ENCODE measurements around the gene OIT3. TPM values are rescaled to one million over a fixed set of nuclear protein-coding genes. Genes with fewer than 3 reads are reported as not detected.

The OIT3 gene
- total RNA-seq, 4 donors from 2014 or later: 0.16 to 1.2 (median 0.27) TPM; not detected in 1

- no peak overlapping the region for H3K4me3 ChIP-seq
- TF ChIP-seq CTCF (IDR thresholded peaks at IDR 0.05): no peak
- TF ChIP-seq EP300 (IDR thresholded peaks at IDR 0.05; ENCODE audit: low read depth): no peak
- TF ChIP-seq POLR2A (IDR thresholded peaks at IDR 0.05): no peak
- no peak for TF ChIP-seq POLR2AphosphoS5 (IDR thresholded peaks at IDR 0.05)
- intact Hi-C loops (cut with DNase I; ENCODE audit: low total_unique reads) (no loop called here), in situ Hi-C loops (cut with MboI; ENCODE audit: low pct_ligation_motif_present in 1 of 4, low pct_unique_long_range_greater_than_20kb in 1 of 4, low sequenced_read_pairs in 3 of 4) (no loop called here)
- H3K27ac ChIP-seq: no peak overlapping the region
- WGBS, 2 donors (ENCODE audit: low coverage in 1 of 2): 88 to 97% methylated on average over 7 to 13 of the region's 13 CpGs
- H3K4me1 ChIP-seq: no peaks in the 10 kb centered on the region
- H3K27me3 ChIP-seq: no peaks in the 10 kb centered on the region
- DNase-seq: no peak
- peaks cover 9 to 10% of the 10 kb centered on the region in 2 donors for H3K9me3 ChIP-seq
- no peaks in the 10 kb centered on the region for H3K36me3 ChIP-seq
Measured at GRCh38 chr10:72924351-72924750, 30.8 kb downstream of the OIT3 start.

GRCh38 chr10:72925951-72926465, 32.5 kb downstream of the OIT3 start:
- TF ChIP-seq POLR2A (IDR thresholded peaks at IDR 0.05) (no peak), EP300 (IDR thresholded peaks at IDR 0.05; ENCODE audit: low read depth) (no peak), POLR2AphosphoS5 (IDR thresholded peaks at IDR 0.05) (no peak), CTCF (IDR thresholded peaks at IDR 0.05) (no peak)
- in situ Hi-C loops (cut with MboI; ENCODE audit: low pct_ligation_motif_present in 1 of 4, low pct_unique_long_range_greater_than_20kb in 1 of 4, low sequenced_read_pairs in 3 of 4) (no loop called here), intact Hi-C loops (cut with DNase I; ENCODE audit: low total_unique reads) (no loop called here)
- Histone ChIP-seq H3K27me3 (no peaks in the 10 kb centered on the region), H3K27ac (no peak overlapping the region), H3K36me3 (no peaks in the 10 kb centered on the region), H3K4me3 (no peak overlapping the region), H3K9me3 (peaks cover 2 to 4% of the 10 kb centered on the region in 2 donors), H3K4me1 (no peaks in the 10 kb centered on the region)
- 83 to 93% methylated on average over 1 to 3 of the region's 3 CpGs for whole genome bisulfite sequencing, 2 donors (ENCODE audit: low coverage in 1 of 2)
- DNase-seq: no peak

- no peak for TF ChIP-seq POLR2A (IDR thresholded peaks at IDR 0.05)
- TF ChIP-seq EP300 (IDR thresholded peaks at IDR 0.05; ENCODE audit: low read depth): no peak
- TF ChIP-seq CTCF (IDR thresholded peaks at IDR 0.05): no peak
- no peak for TF ChIP-seq POLR2AphosphoS5 (IDR thresholded peaks at IDR 0.05)
- no peak overlapping the region for H3K27ac ChIP-seq
- in situ Hi-C loops (cut with MboI; ENCODE audit: low pct_ligation_motif_present in 1 of 4, low pct_unique_long_range_greater_than_20kb in 1 of 4, low sequenced_read_pairs in 3 of 4) (no loop called here), intact Hi-C loops (cut with DNase I; ENCODE audit: low total_unique reads) (no loop called here)
- H3K36me3 ChIP-seq: no peaks in the 10 kb centered on the region
- DNase-seq: no peak
- no peaks in the 10 kb centered on the region for H3K9me3 ChIP-seq
- no peaks in the 10 kb centered on the region for H3K4me1 ChIP-seq
- WGBS, 2 donors (ENCODE audit: low coverage in 1 of 2): 60 to 65% methylated on average over 5 of the region's 5 CpGs
- H3K27me3 ChIP-seq: no peaks in the 10 kb centered on the region
- H3K4me3 ChIP-seq: no peak overlapping the region
Measured at GRCh38 chr10:72927485-72927884, 33.9 kb downstream of the OIT3 start.

- no peak for TF ChIP-seq POLR2AphosphoS5 (IDR thresholded peaks at IDR 0.05)
- TF ChIP-seq POLR2A (IDR thresholded peaks at IDR 0.05): no peak
- Histone ChIP-seq H3K27me3 (no peaks in the 10 kb centered on the region), H3K4me3 (no peak overlapping the region), H3K27ac (no peak overlapping the region), H3K9me3 (no peaks in the 10 kb centered on the region), H3K36me3 (no peaks in the 10 kb centered on the region), H3K4me1 (no peaks in the 10 kb centered on the region)
- intact Hi-C loops (cut with DNase I; ENCODE audit: low total_unique reads): no loop called here
- 49 to 88% methylated on average over 3 to 5 of the region's 5 CpGs for WGBS, 2 donors (ENCODE audit: low coverage in 1 of 2)
- no peak for DNase-seq
- in situ Hi-C loops (cut with MboI; ENCODE audit: low pct_ligation_motif_present in 1 of 4, low pct_unique_long_range_greater_than_20kb in 1 of 4, low sequenced_read_pairs in 3 of 4): no loop called here
Measured at GRCh38 chr10:72928798-72929197, 35.3 kb downstream of the OIT3 start.

GRCh38 chr10:72930276-72930675, 36.7 kb downstream of the OIT3 start:
- Histone ChIP-seq H3K27ac (no peak overlapping the region), H3K9me3 (no peaks in the 10 kb centered on the region), H3K36me3 (no peaks in the 10 kb centered on the region), H3K4me3 (no peak overlapping the region), H3K27me3 (no peaks in the 10 kb centered on the region), H3K4me1 (no peaks in the 10 kb centered on the region)
- in situ Hi-C loops (cut with MboI; ENCODE audit: low pct_ligation_motif_present in 1 of 4, low pct_unique_long_range_greater_than_20kb in 1 of 4, low sequenced_read_pairs in 3 of 4): no loop called here
- no peak for DNase-seq
- TF ChIP-seq POLR2AphosphoS5 (IDR thresholded peaks at IDR 0.05): no peak
- TF ChIP-seq POLR2A (IDR thresholded peaks at IDR 0.05): no peak
- TF ChIP-seq CTCF (IDR thresholded peaks at IDR 0.05): no peak
- TF ChIP-seq EP300 (IDR thresholded peaks at IDR 0.05; ENCODE audit: low read depth): no peak
- intact Hi-C loops (cut with DNase I; ENCODE audit: low total_unique reads): no loop called here
- 100% methylated on average over 2 of the region's 2 CpGs; no CpG with 5 or more reads in 1 of the 2 donors for WGBS, 2 donors (ENCODE audit: low coverage in 1 of 2)
